ENCODE data around the gene BHLHE40.

DNA sequence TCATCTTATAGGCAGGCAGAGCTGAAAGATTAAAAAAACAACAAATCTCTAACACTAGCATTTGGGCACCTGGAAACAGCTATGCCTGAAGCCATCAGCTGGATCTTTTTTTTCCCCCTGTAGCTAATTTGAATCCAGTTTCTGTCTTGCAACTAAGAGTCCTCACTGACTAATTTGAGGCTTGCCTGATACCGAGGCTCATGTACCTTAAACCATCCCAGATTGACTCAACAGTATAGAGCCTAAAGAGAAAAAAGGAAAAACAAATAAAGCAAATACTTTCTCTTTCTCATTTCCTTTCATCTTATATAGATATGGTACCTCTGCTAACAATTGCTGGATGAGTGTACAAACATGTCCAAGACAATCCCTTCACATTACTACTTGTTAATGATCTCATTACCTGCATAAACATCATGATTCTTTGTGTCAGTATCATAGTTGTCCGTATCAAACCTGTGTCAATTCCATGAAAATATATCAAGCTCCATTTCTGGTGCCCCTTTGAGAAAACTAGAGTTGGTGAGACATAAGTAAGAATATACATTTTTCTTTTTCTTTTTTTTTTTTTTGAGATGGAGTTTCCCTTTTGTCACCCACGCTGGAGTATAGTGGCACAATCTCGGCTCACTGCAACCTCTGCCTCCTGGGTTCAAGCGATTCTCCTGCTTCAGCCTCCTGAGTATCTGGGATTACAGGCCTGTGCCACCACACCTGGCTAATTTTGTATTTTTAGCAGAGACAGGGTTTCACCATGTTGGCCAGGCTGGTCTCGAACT lies 43.1 kb downstream of the BHLHE40 start:
- TF ChIP-seq, protein P1, sequence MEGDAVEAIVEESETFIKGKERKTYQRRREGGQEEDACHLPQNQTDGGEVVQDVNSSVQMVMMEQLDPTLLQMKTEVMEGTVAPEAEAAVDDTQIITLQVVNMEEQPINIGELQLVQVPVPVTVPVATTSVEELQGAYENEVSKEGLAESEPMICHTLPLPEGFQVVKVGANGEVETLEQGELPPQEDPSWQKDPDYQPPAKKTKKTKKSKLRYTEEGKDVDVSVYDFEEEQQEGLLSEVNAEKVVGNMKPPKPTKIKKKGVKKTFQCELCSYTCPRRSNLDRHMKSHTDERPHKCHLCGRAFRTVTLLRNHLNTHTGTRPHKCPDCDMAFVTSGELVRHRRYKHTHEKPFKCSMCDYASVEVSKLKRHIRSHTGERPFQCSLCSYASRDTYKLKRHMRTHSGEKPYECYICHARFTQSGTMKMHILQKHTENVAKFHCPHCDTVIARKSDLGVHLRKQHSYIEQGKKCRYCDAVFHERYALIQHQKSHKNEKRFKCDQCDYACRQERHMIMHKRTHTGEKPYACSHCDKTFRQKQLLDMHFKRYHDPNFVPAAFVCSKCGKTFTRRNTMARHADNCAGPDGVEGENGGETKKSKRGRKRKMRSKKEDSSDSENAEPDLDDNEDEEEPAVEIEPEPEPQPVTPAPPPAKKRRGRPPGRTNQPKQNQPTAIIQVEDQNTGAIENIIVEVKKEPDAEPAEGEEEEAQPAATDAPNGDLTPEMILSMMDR (IDR thresholded peaks at IDR 0.05; ENCODE audit: low read depth, low read length): no peak
- TF ChIP-seq, protein P2, sequence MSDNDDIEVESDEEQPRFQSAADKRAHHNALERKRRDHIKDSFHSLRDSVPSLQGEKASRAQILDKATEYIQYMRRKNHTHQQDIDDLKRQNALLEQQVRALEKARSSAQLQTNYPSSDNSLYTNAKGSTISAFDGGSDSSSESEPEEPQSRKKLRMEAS (IDR thresholded peaks at IDR 0.05; ENCODE audit: low read depth, low read length): no peak
